Measurements from ENCODE around the gene CD99.
A peak's percentile ranks its signal among the peaks of the same experiment; 100 is the strongest.
"Not testable (repeated sequence)": the region's sequence is repeated elsewhere in the genome, so short reads cannot be mapped to it uniquely, and the experiment has no call there.

Gene CD99

GRCh38 chrX:2690856-2691542, at the start of gene CD99:
TSS of gene CD99 (plus strand) at chrX:2691295. CDS start at chrX:2691361, 66 bp downstream.
- peak; percentile 95 for DNase-seq

GRCh38 chrX:2642146-2642545, 48.9 kb upstream of the CD99 start:
- DNase-seq, result no peak

GRCh38 chrX:2642791-2643190, 48.3 kb upstream of the CD99 start:
- no peak for DNase-seq

DNA sequence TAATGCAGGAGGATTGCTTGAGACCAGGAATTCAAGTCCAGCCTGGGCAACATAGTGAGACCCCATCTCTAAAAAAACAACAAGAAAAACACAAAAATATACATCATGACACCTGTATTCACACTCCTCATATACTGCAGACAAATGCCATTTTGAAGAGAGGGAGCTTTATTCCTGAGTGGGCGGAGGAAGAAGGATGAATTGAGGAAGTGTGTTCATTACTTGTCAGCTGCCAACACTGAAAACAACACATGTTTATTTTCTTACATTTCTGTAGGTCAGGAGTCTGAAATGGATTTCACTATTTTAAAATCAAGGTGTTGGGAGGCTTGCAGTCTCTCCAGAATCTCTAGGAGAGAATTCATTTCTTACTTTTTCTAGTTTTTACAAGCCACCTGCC, 47.2 kb upstream of the CD99 start:
- DNase-seq, result no peak

DNA sequence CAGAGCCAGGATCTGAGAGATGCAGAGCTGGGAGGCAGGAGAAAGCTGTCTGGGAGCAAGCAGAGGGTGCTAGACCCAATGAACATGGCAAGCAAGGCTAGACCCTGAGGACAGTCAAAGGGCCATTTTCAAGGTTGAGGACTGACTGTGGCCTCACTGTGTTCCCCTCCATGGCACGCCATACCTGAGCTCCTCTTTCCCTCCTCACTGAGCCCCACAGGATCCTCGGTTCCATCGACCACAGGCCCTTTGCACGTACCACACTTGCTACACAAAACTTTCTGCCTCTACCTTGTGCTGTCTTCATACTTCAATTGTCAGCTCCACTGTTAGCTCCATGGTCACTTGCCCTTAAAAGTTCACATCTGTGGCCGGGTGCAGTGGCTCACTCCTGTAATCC, 45.5 kb upstream of the CD99 start:
- no peak for DNase-seq

DNA sequence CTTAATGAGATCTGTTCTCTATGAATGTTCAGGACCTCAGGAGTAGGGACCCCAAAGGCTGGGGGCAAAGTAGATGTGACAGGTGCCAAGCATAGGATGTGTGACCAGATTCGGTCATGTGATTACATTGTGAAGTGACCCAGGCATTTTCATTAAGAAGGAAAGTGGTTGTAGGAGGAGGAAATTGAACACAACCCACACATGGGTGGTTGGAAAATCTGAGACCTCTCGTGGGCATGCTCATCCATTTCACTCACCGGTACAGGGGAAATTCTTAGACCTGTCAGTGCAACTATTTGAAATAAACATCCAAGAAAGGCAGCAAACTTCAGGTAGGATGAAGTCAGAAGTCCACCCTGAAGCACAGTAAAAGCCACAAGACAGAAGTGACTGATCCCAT, 43.5 kb upstream of the CD99 start:
- DNase-seq, result no peak

GRCh38 chrX:2650037-2650436, 41.1 kb upstream of the CD99 start:
- no peak for DNase-seq

- no peak for DNase-seq
These were observed 40.2 kb upstream of the CD99 start for GRCh38 chrX:2650865-2651264.

- DNase-seq, result no peak
These were observed 39.0 kb upstream of the CD99 start for GRCh38 chrX:2652106-2652505.

GRCh38 chrX:2654436-2655340, 36.4 kb upstream of the CD99 start:
- no peak for DNase-seq

DNA sequence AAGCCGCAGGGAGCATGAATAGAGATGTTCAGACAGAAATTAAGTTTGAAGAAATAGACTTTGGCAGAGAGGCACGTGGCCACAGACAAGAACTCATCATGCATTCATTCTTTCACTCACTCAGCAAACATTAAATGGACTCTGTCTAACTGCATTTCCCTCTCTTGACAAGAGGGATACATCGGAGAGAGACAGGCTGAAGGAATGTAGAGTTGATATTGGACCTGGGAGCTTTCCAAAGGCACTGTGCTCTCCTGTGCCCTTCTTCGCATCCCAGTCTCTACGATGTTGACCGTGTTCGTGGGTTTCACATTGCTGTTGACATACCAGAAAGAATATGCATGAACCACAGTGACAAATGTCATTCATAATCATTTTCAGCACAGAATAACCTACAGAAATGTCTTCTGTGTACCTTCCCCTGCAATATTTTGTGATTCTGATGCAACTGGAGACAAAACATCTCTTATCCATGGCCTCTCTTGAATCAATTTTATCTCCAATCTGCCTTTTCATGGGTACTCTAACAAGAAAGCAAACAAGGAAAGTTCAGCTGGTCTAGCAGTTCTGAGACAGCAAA, 34.7 kb upstream of the CD99 start:
- no peak for DNase-seq

DNA sequence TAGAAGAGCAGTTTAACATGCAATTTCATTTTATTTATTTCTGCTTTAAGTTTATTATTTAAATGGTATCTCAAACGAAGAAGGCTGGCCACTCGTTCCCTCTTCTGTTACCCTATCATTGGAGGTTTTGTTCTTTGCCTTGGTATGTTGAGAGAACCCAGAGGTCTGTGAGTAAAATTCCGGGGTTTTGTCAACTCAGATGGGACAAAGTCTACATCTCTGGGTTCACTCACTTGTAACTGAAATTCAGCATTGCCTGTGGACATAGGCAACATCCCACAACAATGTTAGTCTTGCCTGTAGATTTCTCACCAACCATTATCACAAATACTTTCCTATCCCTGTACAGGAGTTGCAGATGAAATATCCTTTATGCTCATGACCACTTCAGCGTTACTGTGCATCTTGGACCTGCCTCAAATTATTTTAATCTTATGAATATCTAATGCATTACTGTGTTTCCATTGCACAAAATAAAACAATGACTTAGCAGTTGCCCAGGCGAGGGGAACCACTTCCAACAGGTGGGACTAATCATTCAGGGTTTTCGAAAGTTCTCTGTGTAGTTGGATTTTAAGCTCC, 33.5 kb upstream of the CD99 start:
- DNase-seq, result no peak

DNA sequence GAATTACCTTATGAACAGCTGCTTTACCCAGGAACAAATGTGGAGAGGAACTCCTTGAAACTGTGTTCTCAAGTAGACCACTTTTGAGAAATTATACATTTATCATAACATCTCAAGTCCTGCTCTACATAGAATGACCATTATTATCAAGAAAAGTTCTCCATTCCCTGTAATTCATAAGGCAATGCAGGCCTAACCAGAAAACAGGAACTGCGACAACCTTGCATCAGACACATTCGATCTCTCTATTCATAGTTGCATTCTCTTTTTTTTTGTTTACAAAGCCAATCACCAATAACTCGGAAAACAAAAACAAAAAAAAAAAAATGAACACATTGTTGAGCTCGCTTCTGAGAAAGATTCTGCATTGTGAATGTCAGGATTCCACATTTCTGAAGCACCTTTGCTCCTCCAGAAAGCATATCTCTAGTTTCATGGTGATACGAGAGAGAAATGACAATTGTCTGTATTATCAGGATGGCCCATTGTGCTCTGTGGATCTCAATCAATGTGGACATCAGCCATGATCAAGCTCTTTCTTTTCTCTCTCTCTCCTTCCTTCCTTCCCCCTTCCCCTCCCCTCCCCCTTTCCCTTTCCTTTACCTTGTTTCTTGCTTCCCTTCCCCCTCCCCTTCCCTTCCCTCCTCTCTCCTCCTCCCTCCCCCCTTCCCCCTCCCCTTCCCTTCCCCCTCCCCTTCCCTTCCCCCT, 32.4 kb upstream of the CD99 start:
- no peak for DNase-seq

- DNase-seq, result no peak
These were observed 28.5 kb upstream of the CD99 start for GRCh38 chrX:2662586-2662985.

GRCh38 chrX:2664502-2664901, 26.6 kb upstream of the CD99 start:
- no peak for DNase-seq

GRCh38 chrX:2665387-2666304, 25.4 kb upstream of the CD99 start:
- no peak for DNase-seq

DNA sequence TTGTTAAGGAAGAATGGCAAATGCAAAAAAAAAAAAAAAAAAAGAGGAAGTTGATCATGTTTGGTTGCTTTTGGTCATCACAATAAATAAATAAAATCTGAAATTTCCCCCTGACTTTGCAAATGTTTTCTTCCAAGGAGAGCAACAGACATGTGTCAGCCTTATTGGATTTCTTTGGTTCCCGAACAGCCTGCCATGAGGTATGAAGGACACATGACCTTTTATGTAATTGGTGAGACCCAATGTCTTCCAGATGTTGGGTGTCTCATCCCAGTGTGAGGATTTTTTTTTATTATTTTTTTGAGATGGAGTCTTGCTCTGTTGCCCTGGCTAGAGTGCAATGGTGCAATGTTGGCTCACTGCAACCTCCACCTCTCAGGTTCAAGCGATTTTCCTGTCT, 24.6 kb upstream of the CD99 start:
- no peak for DNase-seq

- no peak for DNase-seq
These were observed 20.1 kb upstream of the CD99 start for GRCh38 chrX:2670978-2671377.

GRCh38 chrX:2672084-2672483, 19.0 kb upstream of the CD99 start:
- no peak for DNase-seq

DNA sequence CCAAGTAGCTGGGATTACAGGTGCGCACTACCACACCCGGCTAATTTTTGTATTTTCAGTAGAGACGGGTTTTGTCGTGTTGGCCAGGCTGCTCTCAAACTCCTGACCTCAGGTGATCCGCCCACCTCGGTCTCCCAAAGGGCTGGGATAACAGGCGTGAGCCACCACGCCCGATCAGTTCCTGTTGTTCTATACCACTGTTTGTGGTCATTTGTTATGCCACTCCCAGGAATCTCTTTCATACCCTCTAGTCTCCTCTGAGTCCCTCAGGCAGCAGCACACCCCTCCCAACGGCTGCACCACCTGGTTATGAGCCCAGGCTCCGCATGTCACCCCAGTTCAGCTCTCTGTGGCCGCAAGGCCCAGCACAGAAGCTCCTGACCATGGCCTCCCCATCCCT, 17.5 kb upstream of the CD99 start:
- no peak for DNase-seq

DNA sequence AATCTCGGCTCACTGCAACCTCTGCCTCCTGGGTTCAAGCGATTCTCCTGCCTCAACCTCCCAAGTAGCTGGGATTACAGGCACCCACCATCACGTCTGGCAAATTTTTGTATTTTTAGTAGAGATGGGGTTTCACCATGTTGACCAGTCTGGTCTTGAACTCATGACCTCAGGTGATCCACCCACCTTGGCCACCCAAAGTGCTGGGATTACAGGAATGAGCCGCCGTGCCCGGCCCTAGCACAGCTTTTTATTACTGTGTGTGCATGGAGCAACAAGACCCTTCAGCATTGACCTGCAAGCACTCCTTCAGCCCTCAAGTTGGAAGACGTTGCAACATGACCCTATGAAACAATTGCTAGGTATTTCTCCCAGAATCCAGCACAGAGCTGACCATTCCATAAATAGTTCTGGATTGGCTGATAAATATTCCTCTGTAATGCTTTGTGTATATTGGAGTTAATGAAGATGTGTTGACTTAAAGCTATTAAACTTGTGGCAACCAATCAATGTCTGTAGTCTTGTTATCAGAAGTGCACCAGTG, 15.4 kb upstream of the CD99 start:
- DNase-seq, result not testable (repeated sequence)

Measured in CD4-positive, alpha-beta T cell treated with Interleukin-21 for 1 hour (primary cell).